Raji (cell line): Measurements from ENCODE around the gene CHFR.

Source experiments
- POLR2A ChIP-seq: IDR thresholded peaks from 2 replicates; pipeline ENCODE4 v1.6.1; 2011; ENCODE audit warnings: low read depth, low read length, control low read depth; ENCODE audit not compliant: insufficient read depth

The CHFR gene

DNA sequence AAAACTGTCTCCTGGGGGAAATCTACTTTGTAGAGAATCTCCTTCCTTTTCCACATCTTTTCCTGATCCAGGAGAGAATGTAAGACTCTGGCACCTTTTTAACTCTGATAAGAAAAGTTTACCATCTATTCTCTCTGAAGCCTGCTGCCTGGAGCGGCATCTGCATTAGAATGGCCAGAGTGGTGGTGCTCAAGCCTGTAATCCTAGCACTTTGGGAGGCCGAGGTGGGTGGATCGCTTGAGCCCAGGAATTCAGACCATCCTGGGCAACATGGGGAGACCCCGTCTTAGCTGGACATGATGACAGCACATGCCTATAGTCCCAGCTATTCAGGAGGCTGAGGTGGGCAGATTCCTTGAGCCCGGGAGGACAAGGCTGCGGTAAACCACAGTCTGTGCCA, 1.4 kb upstream of the CHFR start:
- no peak for TF ChIP-seq POLR2A

DNA sequence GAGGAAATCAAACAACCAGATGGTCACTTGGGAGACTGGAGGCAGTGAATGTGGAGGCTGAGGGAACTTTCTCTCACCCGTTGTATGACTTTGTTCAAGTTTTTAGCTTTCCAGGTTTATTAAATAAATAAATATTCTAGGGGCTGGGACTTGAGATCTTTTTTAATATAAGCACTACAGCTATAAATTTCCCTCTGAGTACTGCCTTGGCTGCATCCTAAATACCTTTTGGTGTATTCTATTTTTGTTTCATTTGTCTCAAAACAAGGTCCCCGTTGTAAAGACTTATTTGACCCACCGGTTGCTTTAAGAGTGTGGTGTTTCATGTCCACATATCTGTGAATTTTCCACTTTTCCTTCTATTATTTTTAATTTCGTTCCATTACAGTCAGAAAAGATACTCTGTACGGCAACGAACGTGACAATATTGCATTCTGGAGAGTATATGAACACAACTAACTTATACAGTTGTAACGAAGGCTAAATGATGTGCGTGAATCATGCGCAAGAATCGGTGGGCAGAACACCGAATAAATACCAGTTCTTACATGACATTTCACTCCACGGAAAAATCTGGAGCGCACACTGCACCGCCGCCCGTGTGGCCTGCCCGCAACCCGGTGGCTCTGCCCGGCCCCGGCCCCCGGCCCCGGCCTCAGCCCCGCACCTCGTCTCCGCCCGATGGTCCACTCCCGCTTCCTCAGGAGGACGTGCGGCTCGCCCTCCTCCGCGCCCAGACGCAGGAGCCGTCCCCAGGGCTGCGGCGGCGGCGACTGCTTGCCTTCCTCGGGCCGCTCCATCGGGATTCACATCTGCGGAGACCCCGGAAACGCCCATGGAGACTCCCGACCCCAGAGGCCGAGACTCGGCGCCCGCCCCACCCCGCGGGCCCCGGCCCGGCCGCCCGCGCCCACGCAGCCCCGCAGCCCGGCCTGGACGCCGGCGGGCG, 602 bp downstream of the CHFR start:
- TF ChIP-seq POLR2A = no peak

GRCh38 chr12:132881818-132882217, 5.6 kb downstream of the CHFR start:
- TF ChIP-seq POLR2A = no peak

DNA sequence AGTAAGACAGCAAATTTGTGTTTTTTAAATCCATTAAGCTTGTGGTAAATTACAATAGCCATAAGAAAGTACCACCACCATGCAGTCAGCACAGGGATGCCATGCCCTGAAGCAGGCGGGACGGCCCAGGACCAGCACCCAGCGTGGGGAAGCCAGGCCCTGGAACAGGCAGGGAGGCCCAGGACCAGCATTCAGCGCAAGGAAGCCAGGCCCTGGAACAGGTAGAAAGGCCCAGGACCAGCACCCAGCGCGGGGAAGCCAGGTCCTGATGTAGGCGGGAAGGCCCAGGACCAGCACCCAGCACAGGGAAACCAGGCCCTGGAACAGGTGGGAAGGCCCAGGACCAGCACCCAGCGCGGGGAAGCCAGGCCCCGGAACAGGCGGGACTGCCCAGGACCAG, 13.2 kb downstream of the CHFR start:
- TF ChIP-seq POLR2A = no peak

- TF ChIP-seq POLR2A = no peak
Measured at GRCh38 chr12:132873724-132874123, 13.7 kb downstream of the CHFR start.

- no peak for TF ChIP-seq POLR2A
Measured at GRCh38 chr12:132872975-132873421, 14.4 kb downstream of the CHFR start.

DNA sequence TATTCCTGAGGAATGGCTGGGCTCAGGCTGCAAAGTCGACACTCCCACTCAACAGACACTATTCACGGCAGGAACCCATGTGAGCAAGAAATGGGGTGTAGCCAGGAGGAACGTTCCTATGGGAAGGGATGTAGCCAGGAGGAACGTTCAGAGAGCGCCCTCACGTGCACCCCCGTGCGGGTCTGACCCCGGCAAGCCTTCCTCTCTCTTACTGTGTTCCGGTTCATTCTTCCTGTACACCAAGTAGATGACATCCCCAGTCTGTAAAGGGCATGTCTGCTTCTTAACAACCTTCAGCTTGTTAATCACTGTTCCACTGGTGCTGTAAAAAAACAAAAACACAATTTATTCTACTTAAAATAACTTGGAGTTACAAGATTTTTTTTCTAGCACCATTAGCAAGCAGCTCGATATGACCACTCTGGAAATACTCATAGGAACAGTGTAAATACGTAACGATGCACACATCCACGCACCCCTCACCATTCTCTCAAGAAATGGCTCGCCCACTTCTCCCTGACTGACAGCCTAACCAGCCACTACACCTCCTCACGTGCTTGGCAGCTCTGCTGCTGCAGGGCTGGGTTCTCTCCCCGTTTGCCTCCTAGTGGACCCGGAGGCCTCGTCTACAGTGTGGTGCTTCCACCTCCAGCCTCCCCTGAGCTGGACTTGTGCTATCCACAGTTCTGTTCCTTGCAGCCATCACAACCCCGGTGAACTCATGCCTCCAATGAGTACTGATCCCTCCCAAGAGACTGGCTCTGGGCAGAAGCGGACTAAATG, 15.1 kb downstream of the CHFR start:
- TF ChIP-seq POLR2A = no peak

GRCh38 chr12:132869551-132869950, 17.9 kb downstream of the CHFR start:
- no peak for TF ChIP-seq POLR2A

DNA sequence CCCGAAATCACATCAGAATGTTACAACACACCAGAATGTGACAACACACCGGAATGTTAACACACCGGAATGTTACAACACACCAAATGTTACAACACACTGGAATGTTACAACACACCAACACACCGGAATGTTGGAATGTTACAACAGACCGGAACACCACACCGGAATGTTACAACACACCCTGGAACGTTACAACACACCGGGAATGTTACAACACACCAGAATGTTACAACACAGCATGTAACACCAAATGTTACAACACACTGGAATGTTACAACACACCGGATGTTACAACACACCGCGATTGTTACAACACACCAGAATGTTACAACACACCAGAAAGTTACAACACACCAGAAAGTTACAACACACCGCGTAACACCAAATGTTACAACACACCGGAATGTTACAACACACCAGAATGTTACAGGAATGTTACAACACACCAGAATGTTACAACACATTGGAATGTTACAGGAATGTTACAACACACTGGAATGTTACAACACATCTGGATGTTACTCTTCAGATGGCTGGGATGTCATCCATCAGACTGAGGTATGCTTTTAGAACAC, 21.1 kb downstream of the CHFR start:
- no peak for TF ChIP-seq POLR2A

DNA sequence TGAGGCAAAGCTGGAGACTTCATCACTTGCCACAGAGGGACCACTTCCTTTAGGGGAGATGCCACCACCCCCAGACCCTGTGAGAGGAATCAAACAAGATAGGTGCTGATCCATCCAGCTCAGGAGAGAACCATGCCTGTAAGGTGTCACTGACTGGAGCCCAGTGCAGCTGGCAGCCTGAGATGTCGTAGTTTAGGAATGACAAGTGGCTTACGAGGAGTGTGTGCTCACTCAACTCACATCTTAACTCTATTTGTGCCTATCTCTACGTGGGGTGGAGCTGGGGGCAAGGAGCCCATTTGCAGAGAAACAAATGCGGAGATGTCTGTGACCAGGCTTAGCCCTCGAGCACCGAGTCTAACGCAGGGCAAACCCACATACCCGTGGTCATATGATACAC, 25.8 kb downstream of the CHFR start:
- no peak for TF ChIP-seq POLR2A

DNA sequence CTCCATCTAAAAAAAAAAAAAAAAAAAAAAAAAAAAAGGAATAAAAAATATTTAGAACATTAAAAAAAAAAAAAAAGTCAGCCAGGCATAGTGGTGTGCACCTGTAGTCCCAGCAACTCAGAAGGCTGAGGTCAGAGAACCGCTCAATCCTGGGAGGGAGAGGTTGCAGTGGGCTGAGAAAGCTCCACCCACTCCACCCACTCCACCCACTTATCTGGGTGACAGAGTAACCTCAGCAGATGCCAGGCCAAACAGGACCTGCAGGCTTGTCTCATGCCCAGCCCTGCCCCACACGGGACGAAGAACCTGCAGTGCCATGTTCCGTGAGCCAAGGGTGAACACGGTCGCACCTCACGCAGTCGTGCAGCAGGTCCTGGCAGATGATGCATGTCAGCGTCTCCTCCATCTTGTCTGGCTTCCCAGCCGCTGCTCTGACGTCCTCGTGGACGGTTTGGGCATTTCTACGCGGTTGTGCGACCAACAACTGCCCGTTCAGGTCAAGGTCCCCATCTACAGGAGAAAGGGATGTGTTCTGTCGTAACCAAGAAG, 28.6 kb downstream of the CHFR start:
- no peak for TF ChIP-seq POLR2A

DNA sequence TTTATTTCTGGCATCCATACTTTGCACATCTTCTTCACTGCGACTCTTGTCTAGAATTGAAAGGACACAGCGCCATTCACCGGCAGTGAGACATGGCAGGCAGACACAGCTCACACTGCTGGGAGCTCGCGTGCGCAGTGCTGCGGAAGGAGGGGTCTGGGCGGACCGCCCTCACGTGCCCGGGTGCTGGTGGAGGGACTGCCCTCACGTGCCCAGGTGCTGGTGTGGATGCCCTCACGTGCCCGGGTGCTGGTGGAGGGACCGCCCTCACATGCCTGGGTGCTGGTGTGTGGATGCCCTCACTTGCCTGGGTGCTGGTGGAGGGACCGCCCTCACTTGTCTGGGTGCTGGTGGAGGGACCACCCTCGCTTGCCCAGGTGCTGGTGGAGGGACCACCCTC, 30.8 kb downstream of the CHFR start:
- no peak for TF ChIP-seq POLR2A

DNA sequence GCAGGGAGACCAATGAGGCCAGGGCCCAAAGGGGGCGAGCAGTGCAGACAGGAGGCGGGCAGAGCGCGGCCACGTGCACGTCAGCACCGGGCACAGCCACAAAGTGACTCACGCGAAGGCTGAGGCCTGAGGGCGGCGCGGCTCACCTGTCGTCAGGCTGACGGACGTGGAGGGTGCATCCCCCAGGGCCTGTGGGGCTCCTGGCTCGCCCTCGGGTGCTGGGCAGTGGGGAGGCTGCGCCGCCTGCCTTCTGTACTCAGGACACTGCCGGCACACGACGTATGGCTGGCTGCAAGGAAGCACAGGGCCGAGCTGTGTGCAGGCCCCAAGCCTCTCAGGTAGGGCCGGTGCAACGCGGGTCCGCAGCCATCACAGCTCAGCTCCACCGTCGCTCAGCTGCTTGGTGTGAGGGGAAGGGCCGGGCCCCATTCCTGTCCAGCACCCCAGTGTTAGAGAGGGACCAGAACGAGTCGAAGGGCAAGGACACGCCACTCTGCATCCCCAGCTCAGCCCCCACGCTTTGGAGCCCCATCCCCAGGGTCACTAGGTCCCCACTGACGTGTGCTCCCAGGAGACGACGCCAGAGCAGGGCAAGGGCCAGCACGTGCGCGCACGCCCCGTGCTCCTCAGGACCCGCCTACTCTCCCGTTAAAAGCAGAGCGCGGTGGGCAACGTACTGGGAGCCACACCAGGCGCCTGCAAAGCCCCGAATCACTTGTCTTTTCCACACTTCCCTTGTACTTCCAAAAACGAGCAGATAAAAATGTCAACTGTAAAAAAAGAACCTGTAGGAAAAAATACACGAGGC, 33.9 kb downstream of the CHFR start:
- TF ChIP-seq POLR2A = no peak

GRCh38 chr12:132852496-132852895, 34.9 kb downstream of the CHFR start:
- no peak for TF ChIP-seq POLR2A
